H1 (cell line): ENCODE measurements around the gene ZNF134. TPM values are rescaled to one million over a fixed set of nuclear protein-coding genes. Genes with fewer than 3 reads are reported as not detected.

Experiments
- CTCF ChIA-PET: fragments of 300-600 bp; sonication (Branson Sonifier 250); formaldehyde crosslinking; loops from one replicate; lab custom pipeline; 2021; ENCODE audit not compliant: partially characterized antibody; lab: Charles Lee
- POLR2A ChIA-PET: fragments of 300-600 bp; sonication (Branson Sonifier 250); formaldehyde crosslinking; loops from one replicate; lab custom pipeline; 2021; ENCODE audit warnings: inconsistent platforms; ENCODE audit not compliant: partially characterized antibody; lab: Charles Lee
- DNase-seq, 2 experiments: peaks; one replicate each; pipeline versions ENCODE4 v3.0.0 to v3.0.0-alpha.2; 2010 to 2022; ENCODE audit warnings: low spot score in 2 of 2, low read depth in 1 of 2, mixed read lengths in 1 of 2
- FAIRE-seq: peaks from 2 replicates; lab custom pipeline; 2011; peaks lifted over from hg19 to GRCh38; lab: Jason Lieb, UNC
- H2AFZ ChIP-seq: 2 replicates; pipeline ENCODE4 v1.8.1; 2012; ENCODE audit warnings: low read length, inconsistent platforms
- H2AK5ac ChIP-seq: 2 replicates; pipeline ENCODE4 v1.6.1; 2013; ENCODE audit warnings: low read depth, low read length
- H2BK120ac ChIP-seq: replicated peaks from 2 replicates; pipeline ENCODE3; 2013; ENCODE audit warnings: low read depth, low read length, inconsistent platforms
- H2BK12ac ChIP-seq: 2 replicates; pipeline ENCODE4 v1.6.1; 2013; ENCODE audit warnings: low read depth, low read length
- H2BK15ac ChIP-seq: 2 replicates; pipeline ENCODE4 v1.6.1; 2013; ENCODE audit warnings: low read length
- H2BK20ac ChIP-seq: 2 replicates; pipeline ENCODE4 v1.6.1; 2013; ENCODE audit warnings: low read length
- H2BK5ac ChIP-seq: 2 replicates; pipeline ENCODE4 v1.6.1; 2013; ENCODE audit warnings: low read depth, low read length
- H3K14ac ChIP-seq: 2 replicates; pipeline ENCODE4 v1.6.1; 2013; ENCODE audit warnings: inconsistent platforms; ENCODE audit not compliant: insufficient read length
- H3K18ac ChIP-seq: 2 replicates; pipeline ENCODE4 v1.6.1; 2013; ENCODE audit warnings: low read length; ENCODE audit errors: extremely low read depth
- H3K23ac ChIP-seq: 2 replicates; pipeline ENCODE4 v1.6.1; 2013; ENCODE audit warnings: inconsistent platforms; ENCODE audit not compliant: insufficient read length
- H3K23me2 ChIP-seq: 2 replicates; pipeline ENCODE4 v1.6.1; 2013; ENCODE audit warnings: low read depth, low read length
- H3K27ac ChIP-seq: 2 replicates; pipeline ENCODE4 v1.6.1; 2011; ENCODE audit warnings: low read depth, low read length, inconsistent platforms
- H3K27me3 ChIP-seq, 4 experiments: replicated peaks in 1 of 4; 1 replicate in 1 of 4; 2 replicates in 3 of 4; pipeline versions ENCODE4 v1.6.1 to v1.8.1; 2011 to 2013; ENCODE audit warnings: low read length in 3 of 4, mild to moderate bottlenecking in 3 of 4, inconsistent platforms in 2 of 4, mixed read lengths in 2 of 4, moderate library complexity in 1 of 4; ENCODE audit not compliant: control insufficient read depth in 3 of 4, insufficient read depth in 3 of 4; ENCODE audit errors: extremely low read depth in 1 of 4
- H3K36me3 ChIP-seq, 4 experiments: 2 replicates each; pipeline versions ENCODE4 v1.6.1 to v1.8.1; 2011 to 2013; ENCODE audit warnings: mild to moderate bottlenecking in 4 of 4, low read length in 3 of 4, moderate library complexity in 2 of 4, control low read depth in 1 of 4, inconsistent platforms in 1 of 4; ENCODE audit not compliant: insufficient read depth in 4 of 4, control insufficient read depth in 2 of 4
- H3K4ac ChIP-seq: replicated peaks from 2 replicates; pipeline ENCODE3; 2013; ENCODE audit warnings: low read length, low read depth, mixed read lengths, inconsistent platforms; ENCODE audit not compliant: insufficient read length
- H3K4me1 ChIP-seq, 4 experiments: replicated peaks in 1 of 4; 1 replicate in 1 of 4; 2 replicates in 3 of 4; pipeline versions ENCODE4 v1.6.1 to v1.8.1; 2011 to 2013; ENCODE audit warnings: low read length in 3 of 4, inconsistent platforms in 2 of 4, mixed read lengths in 1 of 4; ENCODE audit not compliant: insufficient read depth in 4 of 4, control insufficient read depth in 3 of 4
- H3K4me2 ChIP-seq, 2 experiments: 2 replicates each; pipeline versions ENCODE4 v1.6.1 to v1.8.1; 2011 to 2013; ENCODE audit warnings: low read depth in 2 of 2, low read length in 2 of 2, control low read depth in 1 of 2, inconsistent platforms in 1 of 2, mild to moderate bottlenecking in 1 of 2; ENCODE audit not compliant: insufficient read depth in 1 of 2
- H3K4me3 ChIP-seq, 4 experiments: fragments of 200-600, 300-600 bp in 1 of 4; sonication (generic), shearing (Covaris generic), sonication (Bioruptor Twin) in 1 of 4; 2 replicates each; pipeline versions ENCODE4 v1.5.1 to v1.8.1; 2011 to 2016; ENCODE audit warnings: low read length in 4 of 4, low read depth in 3 of 4, control low read depth in 2 of 4, inconsistent platforms in 2 of 4, mild to moderate bottlenecking in 2 of 4, mixed read lengths in 1 of 4, moderate library complexity in 1 of 4; ENCODE audit not compliant: insufficient read depth in 2 of 4; ENCODE audit errors: extremely low read depth in 1 of 4
- H3K56ac ChIP-seq: replicated peaks from 2 replicates; pipeline ENCODE3; 2013; ENCODE audit warnings: low read depth, mild to moderate bottlenecking, mixed read lengths, low read length, inconsistent platforms; ENCODE audit not compliant: insufficient read length
- H3K79me1 ChIP-seq: 2 replicates; pipeline ENCODE4 v1.6.1; 2013; ENCODE audit warnings: low read depth, low read length, control low read depth
- H3K79me2 ChIP-seq, 2 experiments: 2 replicates each; pipeline versions ENCODE4 v1.6.1 to v1.8.1; 2012 to 2013; ENCODE audit warnings: low read length in 2 of 2, mild to moderate bottlenecking in 2 of 2, inconsistent platforms in 1 of 2; ENCODE audit not compliant: insufficient read depth in 2 of 2, control insufficient read depth in 1 of 2
- H3K9ac ChIP-seq, 4 experiments: replicated peaks in 1 of 4; 1 replicate in 1 of 4; 2 replicates in 3 of 4; pipeline versions ENCODE4 v1.6.1 to v1.8.1; 2011 to 2013; ENCODE audit warnings: low read depth in 3 of 4, low read length in 3 of 4, control low read depth in 2 of 4, mild to moderate bottlenecking in 2 of 4, moderate library complexity in 2 of 4, inconsistent platforms in 1 of 4; ENCODE audit errors: extremely low read depth in 1 of 4
- H3K9me3 ChIP-seq, 2 experiments: 2 replicates each; pipeline versions ENCODE4 v1.6.1 to v1.8.1; 2012 to 2013; ENCODE audit warnings: mild to moderate bottlenecking in 2 of 2, moderate library complexity in 2 of 2, control low read depth in 1 of 2, inconsistent platforms in 1 of 2, low read depth in 1 of 2, low read length in 1 of 2, mixed read lengths in 1 of 2; ENCODE audit not compliant: insufficient read depth in 2 of 2
- H4K20me1 ChIP-seq, 2 experiments: replicated peaks in 1 of 2; 2 replicates each; pipeline versions ENCODE3 to v1.8.1; 2011 to 2013; ENCODE audit warnings: inconsistent platforms in 2 of 2, low read length in 2 of 2, mild to moderate bottlenecking in 1 of 2; ENCODE audit not compliant: insufficient read depth in 2 of 2, control insufficient read depth in 1 of 2
- H4K5ac ChIP-seq: 2 replicates; pipeline ENCODE4 v1.6.1; 2013; ENCODE audit warnings: low read length, low read depth, mixed read lengths, inconsistent platforms; ENCODE audit not compliant: insufficient read length
- H4K8ac ChIP-seq: 2 replicates; pipeline ENCODE4 v1.8.0; 2013; ENCODE audit warnings: mild to moderate bottlenecking, moderate library complexity, low read length, inconsistent platforms; ENCODE audit not compliant: insufficient read depth; ENCODE audit errors: extremely low read depth
- H4K91ac ChIP-seq: replicated peaks from 2 replicates; pipeline ENCODE3; 2013; ENCODE audit warnings: low read length, mixed read lengths, inconsistent platforms; ENCODE audit not compliant: insufficient read length
- BACH1 ChIP-seq: IDR thresholded peaks from 2 replicates; pipeline ENCODE4 v1.6.1; 2012; ENCODE audit warnings: low read length, improper control_type of control experiment
- JUND ChIP-seq: IDR thresholded peaks from 2 replicates; pipeline ENCODE4 v1.6.1; 2011; ENCODE audit warnings: mild to moderate bottlenecking, improper control_type of control experiment, low read length
- MAFK ChIP-seq: IDR thresholded peaks from 2 replicates; pipeline ENCODE4 v1.6.1; 2012; ENCODE audit warnings: low read depth, mild to moderate bottlenecking, improper control_type of control experiment, low read length
- RAD21 ChIP-seq, 2 experiments: IDR thresholded peaks in 1 of 2; conservative IDR thresholded peaks in 1 of 2; 2 replicates each; pipeline ENCODE4 v1.6.1; 2011; ENCODE audit warnings: low read depth in 2 of 2, low read length in 2 of 2, improper control_type of control experiment in 1 of 2, inconsistent platforms in 1 of 2, mild to moderate bottlenecking in 1 of 2, moderate library complexity in 1 of 2
- RFX5 ChIP-seq: IDR thresholded peaks from 2 replicates; pipeline ENCODE4 v1.6.1; 2011; ENCODE audit warnings: low read depth, low read length, improper control_type of control experiment, borderline replicate concordance
- SAP30 ChIP-seq: fragments of 300-600 bp; sonication (generic); IDR thresholded peaks from 2 replicates; pipeline ENCODE4 v1.7.1; 2012; ENCODE audit warnings: low read length, moderate library complexity, mild to moderate bottlenecking, inconsistent platforms; ENCODE audit not compliant: insufficient read depth, insufficient replicate concordance
- SIRT6 ChIP-seq: IDR thresholded peaks from one replicate; pipeline ENCODE4 v1.7.1; 2012; ENCODE audit warnings: low read length, inconsistent platforms
- TAF7 ChIP-seq: optimal IDR thresholded peaks from 2 replicates; pipeline ENCODE3; 2011; ENCODE audit warnings: low read depth, mild to moderate bottlenecking, inconsistent platforms, low read length, moderate library complexity, borderline replicate concordance
- TEAD4 ChIP-seq: IDR thresholded peaks from 2 replicates; pipeline ENCODE4 v1.6.1; 2012; ENCODE audit warnings: low read depth, low read length, inconsistent platforms, mixed read lengths
- WGBS, 2 experiments: shearing (Covaris generic) in 1 of 2; methylation state at CpG; one replicate each; pipeline versions ENCODE4 v1.1.6 to v1.1.7; 2013 to 2015; ENCODE audit warnings: low lambda C conversion rate in 2 of 2, mixed read lengths in 2 of 2, inconsistent platforms in 1 of 2, low coverage in 1 of 2, missing lambda C conversion rate in 1 of 2; ENCODE audit not compliant: insufficient replicate concordance in 2 of 2, insufficient coverage in 1 of 2, insufficient read length in 1 of 2; ENCODE audit errors: extremely low coverage in 1 of 2, missing lambda C conversion rate in 1 of 2; 5-methylcytosine and 5-hydroxymethylcytosine counted together
- polyA plus RNA-seq, 7 experiments: library from polyadenylated mRNA; depleted of rRNA in 3 of 7; stranded (reverse) in 5 of 7; unstranded in 2 of 7; fragments of >200 nt in 5 of 7; fragments of 200-250 nt in 2 of 7; gene quantifications; 1 replicate in 5 of 7; 2 replicates in 1 of 7; 4 replicates in 1 of 7; pipeline versions ENCODE4 v1.2.1 to v1.2.3, GENCODE V29; 2011 to 2013; ENCODE audit warnings: missing spikeins in 2 of 7, mixed read lengths in 2 of 7
- total RNA-seq: library from RNA; stranded (reverse); fragmentation: NEBNext Ultra II Directional; extraction: Animal tissue kit (Norgen Biotek cat#: 25700); gene quantifications from 2 replicates; pipeline ENCODE4 v1.2.1, GENCODE V29; 2021

ZNF134 gene
- total and polyA plus RNA-seq, 2 of the 8 experiments (the other 6 are each of a cell fraction or from before 2014, with no cell fraction given): 16.6 to 54.6 TPM

DNA sequence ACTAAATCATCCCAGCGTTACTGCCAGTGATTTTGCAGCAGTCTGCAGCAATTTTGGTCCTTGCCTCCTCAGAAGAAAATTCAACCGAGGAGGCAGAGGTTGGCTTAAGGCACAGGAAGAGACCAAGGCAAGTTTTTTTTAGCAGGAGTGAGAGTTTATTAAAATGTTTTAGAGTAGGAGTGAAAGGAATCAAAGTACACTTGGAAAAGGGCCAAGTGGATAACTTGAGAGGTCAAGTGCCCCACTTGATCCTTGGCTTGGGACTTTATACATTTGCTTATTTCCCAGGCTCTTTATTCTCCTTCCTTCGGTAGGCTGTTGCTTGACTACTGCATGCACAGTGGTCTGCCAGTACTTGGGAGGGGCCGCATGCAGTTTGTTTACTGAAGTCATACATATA is 2.9 kb upstream of the ZNF134 start:
- Histone ChIP-seq H2BK5ac (no peak overlapping the region), H3K56ac (no peak overlapping the region), H3K79me1 (peaks cover 5% of the 10 kb centered on the region), H2AK5ac (no peak overlapping the region), H2BK12ac (no peak overlapping the region), H4K91ac (no peak overlapping the region), H3K14ac (no peak overlapping the region), H3K4ac (no peak overlapping the region), H3K23ac (no peak overlapping the region), H3K9me3 (peaks cover 6 to 12% of the 10 kb centered on the region in 2 experiments), H3K4me2 (no peak overlapping the region), H3K36me3 (peaks cover 1 to 25% (median 15%) of the 10 kb centered on the region in 4 experiments; a peak in 6 of 8 replicates), H3K18ac (no peak overlapping the region), H4K8ac (no peak overlapping the region), H3K9ac (no peak overlapping the region), H3K27ac (no peak overlapping the region), H2BK20ac (no peak overlapping the region), H4K5ac (no peak overlapping the region), H2BK120ac (no peak overlapping the region), H3K23me2 (peaks cover 8% of the 10 kb centered on the region), H3K4me1 (peaks cover 0 to 3% (median 0%) of the 10 kb centered on the region in 4 experiments; a peak in 3 of 7 replicates), H3K4me3 (no peak overlapping the region), H2BK15ac (no peak overlapping the region), H2AFZ (no peak overlapping the region), H3K79me2 (peaks cover 18 to 21% of the 10 kb centered on the region in 2 experiments), H4K20me1 (no peaks in the 10 kb centered on the region), H3K27me3 (peaks cover 0 to 1% (median 0%) of the 10 kb centered on the region in 4 experiments; a peak in 1 of 7 replicates)
- TF ChIP-seq TEAD4 (no peak), RAD21 (IDR thresholded peaks at IDR 0.05 in 1 of 2, conservative IDR thresholded peaks at IDR 0.05 in 1 of 2; ENCODE audit: low read depth in 2 of 2, low read length in 2 of 2) (no peak), SAP30 (no peak), MAFK (no peak), JUND (no peak), SIRT6 (no peak), TAF7 (no peak), BACH1 (no peak), RFX5 (no peak)
- FAIRE-seq (no peak), DNase-seq (no peak)
- WGBS, 2 experiments: 80% methylated on average over 4 of the region's 4 CpGs; no CpG with 5 or more reads in 1 of the 2 experiments
- POLR2A ChIA-PET: interaction anchor here (0.6 to 1.5 kb wide), 2 partner anchors 13 to 507 kb away, joined by 3 to 4 read pairs; no protein-coding TSS in a partner anchor
- CTCF ChIA-PET: interaction anchor here (1.0 kb wide), 1 partner anchor 11 kb away, joined by 3 read pairs; the partner anchor contains the start of gene ZNF530
